NOMO-1 treated with DMSO at 0.1 percent for 48 hours (cell line): ENCODE measurements around the gene LRRC14B.
A peak's percentile ranks its signal among the peaks of the same experiment; 100 is the strongest.

Source experiments
- DNase-seq: peaks from one replicate; lab custom pipeline; 2025; ENCODE audit not compliant: unreplicated experiment; lab: John Stamatoyannopoulos, UW

Gene LRRC14B

DNA sequence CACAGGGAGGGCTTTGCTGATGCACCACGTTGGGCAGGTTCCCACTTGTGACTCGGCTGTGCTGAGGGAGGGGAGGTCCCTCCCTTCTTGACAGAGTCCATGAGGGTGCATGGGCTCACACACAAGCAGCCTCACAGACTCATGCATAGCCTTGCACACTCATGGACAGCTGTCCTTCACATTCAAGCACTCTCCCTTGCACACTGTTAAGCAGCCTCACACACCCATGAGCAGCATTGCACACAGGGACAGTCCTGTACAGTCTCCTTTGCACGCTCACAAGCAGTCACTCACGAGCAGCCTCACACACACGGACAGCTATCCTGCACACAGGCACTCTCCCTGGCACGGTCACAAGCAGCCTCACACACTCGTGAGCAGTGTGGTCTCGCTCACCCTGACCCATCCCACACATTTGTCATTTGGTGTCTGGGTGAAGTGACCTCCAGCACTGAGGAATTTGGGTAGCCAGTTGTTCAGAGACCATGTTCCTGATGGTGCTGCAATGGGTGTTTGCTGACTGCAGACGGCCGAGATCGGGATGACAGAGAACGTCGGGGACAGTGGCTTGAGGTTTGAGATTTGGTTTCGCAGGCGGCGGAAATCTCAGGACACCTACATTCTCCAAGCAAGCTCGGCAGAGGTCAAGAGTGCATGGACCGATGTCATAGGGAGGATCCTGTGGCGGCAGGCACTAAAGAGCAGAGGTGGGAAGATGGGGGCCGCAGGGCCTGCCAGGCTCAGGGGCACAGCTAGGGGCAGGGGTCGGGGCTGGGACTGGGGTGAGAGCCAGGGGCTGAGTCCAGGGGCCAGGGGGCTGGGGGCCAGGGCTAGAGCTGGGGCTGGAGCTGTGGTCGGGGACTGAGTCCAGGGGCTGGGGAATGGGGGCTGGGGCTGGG is 17.7 kb upstream of the LRRC14B start:
- no peak for DNase-seq

DNA sequence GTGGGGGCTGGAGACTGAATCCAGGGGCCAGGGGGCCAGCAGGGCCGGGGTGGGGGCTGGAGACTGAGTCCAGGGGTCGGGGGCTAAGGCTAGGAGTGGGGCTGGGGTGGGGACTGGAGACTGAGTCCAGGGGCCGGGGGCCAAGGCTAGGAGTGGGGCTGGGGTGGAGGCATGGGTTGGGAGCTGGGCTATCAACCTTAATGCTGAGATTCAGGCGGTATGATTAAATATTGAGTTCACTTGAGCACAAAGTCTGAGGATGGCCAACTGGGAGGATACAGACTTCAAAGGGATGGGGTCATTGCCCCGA is 17.0 kb upstream of the LRRC14B start:
- DNase-seq: no peak

DNA sequence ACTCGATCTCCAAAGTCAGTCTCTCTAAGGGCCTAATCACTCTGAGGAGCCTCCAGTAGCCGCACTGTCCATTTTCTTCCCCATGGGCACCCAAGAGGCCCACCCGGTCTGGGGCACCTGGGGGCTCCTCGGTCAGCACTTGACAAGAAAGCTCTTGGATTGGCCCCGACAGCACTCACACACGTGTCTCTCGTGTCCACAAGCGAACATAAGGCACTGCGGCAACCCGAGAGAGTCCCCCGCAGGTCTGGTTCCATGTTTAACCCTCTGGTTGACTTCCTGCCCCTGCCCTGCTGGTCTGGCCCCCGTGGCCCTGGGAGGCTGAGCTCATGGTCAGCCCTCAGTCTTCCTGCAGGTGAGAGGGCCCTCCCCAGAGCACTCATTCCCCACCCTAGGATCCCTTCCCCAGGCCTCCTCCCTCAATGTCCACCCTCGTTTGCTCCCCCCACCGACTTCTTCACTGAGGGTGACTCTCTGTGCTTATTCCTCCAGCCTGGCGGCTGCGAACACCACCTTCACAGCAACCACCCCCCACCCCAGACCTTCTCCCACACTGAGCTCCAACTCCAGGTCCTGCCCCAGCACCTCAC is 16.3 kb upstream of the LRRC14B start:
- no peak for DNase-seq

DNA sequence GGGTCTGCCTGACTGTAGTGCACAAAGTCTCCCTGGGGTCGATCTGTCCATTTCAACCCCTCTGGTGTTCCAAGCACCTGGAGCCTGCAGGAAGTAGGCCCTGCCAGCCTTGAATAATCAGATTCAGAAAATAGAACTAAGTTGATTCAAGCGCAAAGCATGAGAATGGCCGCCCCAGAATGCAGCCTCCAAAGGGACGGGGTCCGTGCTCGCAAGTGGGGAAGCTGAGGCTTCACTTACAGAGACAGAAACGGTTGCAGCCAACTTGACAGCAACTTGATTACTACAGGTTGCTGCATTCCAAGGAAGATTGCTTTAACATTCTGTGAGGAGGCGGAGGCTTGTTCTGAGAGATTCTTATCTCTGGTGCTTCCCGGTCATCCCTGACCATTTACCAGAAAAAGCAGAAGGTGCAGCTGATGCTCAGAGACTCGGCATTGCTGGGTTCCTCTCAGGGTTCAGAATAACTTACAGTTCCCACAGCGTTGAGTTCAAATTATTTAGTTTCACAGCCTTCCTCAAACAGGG is 14.9 kb upstream of the LRRC14B start:
- DNase-seq: no peak

DNA sequence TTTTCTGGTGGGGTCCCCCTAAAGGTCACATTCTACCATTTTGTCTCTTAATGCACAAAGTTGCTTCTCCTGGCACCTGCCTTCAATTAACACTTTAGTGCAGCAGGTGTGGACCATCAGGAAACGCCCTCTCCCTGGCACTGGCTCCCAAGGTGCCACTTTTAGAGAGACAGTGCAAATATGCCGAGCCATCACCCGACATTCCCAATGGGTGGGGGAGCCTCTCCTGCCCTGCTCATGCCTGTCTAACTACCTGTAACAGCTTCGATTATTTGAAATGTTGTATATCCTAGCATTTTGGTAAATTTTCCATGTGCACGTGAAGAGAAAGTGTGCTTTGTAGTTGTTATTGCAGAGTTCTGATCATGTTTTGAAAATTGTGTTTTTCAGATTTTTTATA is 13.2 kb upstream of the LRRC14B start:
- no peak for DNase-seq

DNA sequence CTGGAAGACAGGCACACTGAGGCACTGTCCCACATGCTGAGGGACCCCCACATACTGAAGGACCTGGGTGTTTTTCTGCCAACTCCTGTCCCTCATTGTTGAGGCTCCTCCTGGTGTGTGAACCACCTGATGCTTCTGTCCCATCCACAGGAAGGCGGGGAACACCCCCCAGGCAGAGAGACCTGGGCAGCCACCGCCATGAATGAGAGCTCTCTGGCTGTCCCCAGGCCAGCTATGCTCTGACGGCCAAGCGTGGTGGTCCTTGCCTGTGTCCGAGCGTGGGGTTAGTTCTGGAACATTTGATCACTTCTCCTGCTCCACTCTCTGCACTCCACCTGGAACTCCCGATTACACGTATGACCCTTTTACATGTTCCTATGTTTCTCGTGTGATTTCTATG is 11.9 kb upstream of the LRRC14B start:
- no peak for DNase-seq

DNA sequence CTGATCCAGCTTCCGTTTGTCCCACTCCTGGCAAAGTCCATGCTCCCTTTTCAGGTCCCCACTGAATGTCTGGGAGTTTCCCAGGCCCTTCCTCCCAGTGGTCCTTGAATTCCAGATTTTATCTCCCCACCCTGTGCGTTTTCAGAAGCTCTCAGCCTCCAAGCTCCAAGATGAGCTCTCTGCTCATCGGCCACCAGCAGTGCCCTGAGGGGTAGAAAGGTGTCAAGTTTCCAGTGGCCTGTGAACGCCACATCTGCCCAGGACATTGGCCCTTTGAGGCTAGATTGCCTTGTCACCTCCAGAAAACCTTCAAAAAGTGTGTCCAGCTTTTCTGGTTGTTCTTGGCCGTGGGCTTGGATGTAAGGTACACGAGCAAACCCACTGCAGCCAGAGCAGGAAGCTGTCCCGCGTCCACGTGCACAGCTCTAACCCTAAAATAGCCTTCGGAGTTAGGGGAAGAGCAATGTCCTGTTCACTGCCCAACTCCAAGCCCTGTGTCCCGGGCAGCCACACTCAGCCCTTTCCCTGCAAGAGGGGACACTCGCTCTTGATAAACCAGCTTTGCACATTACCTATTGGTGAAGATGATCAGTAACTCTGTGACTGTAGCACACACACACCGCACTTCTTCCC is 10.9 kb upstream of the LRRC14B start:
- DNase-seq: no peak

DNA sequence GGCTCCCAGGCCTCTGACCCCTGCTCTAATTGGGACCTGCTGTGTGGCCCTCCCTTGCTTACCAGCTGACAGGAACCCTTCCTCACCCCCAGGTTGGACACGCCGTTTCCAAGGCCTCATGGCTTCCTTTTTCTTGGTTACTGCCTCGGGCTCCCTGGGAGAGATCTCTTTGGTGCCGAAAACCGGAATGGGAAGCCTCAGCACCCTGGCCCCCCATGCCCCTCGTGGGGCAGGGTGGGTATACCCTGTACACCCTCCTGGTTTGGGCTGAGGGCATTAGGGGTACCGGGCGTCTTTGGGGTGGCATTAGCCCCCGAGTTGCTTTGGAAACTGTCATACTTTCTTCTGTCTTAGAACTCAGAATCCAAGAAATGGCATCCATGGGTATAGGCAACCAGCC is 10.1 kb upstream of the LRRC14B start:
- DNase-seq: no peak

DNA sequence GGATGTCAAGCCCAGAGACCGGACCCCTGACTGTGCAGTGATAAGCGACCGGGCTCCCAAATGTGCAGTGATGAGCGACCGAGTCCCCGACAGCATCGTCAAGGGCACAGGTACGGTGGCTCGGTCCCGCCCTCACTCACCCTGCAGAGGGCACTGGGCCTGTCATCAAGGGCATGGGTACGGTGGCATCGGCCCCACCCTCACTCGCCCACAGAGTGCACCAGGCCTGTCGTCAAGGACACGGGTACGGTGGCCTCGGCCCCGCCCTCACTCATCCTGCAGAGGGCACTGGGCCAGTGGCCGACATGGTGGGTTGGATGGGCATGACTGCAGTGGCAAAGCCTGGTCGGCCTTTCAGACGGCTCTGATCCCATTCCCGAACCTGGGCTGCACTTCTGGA is 9.7 kb upstream of the LRRC14B start:
- DNase-seq: no peak

DNA sequence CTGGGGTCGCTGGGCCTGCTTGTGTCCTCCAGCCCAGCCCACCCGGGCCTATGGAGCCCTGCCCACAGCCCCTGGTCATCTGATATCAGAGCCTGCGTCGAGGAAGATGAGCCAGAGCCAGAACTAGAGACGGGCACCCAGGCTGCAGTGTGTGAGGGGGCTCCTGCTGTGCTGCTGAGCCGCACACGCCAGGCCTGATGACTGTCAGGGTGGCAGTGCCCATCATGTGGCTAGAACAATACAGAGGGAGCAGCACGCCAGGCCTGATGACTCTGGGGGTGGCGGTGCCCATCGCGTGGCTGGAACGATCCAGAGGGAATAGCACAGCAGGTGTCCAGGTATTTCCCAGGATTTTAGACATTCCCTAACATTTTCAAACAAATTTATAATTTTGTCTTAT is 9.2 kb upstream of the LRRC14B start:
- no peak for DNase-seq

DNA sequence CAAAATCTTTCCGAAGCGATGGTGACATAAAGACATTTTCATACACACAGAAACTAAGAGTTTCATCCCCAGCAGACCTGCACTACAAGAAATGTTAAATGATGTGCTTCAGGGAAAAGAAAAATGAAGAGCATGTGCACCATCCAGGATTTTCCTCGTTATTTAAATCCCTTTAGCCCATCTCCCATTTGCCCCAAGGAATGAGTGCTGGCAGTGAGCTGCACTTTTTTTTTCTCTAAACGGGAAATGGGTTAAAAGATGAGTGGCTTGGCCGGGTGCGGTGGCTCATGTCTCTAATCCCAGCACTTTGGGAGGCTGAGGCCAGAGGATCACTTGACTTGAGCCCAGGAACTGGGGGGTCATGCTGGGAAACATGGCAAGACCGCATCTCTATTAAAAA is 6.8 kb upstream of the LRRC14B start:
- no peak for DNase-seq

DNA sequence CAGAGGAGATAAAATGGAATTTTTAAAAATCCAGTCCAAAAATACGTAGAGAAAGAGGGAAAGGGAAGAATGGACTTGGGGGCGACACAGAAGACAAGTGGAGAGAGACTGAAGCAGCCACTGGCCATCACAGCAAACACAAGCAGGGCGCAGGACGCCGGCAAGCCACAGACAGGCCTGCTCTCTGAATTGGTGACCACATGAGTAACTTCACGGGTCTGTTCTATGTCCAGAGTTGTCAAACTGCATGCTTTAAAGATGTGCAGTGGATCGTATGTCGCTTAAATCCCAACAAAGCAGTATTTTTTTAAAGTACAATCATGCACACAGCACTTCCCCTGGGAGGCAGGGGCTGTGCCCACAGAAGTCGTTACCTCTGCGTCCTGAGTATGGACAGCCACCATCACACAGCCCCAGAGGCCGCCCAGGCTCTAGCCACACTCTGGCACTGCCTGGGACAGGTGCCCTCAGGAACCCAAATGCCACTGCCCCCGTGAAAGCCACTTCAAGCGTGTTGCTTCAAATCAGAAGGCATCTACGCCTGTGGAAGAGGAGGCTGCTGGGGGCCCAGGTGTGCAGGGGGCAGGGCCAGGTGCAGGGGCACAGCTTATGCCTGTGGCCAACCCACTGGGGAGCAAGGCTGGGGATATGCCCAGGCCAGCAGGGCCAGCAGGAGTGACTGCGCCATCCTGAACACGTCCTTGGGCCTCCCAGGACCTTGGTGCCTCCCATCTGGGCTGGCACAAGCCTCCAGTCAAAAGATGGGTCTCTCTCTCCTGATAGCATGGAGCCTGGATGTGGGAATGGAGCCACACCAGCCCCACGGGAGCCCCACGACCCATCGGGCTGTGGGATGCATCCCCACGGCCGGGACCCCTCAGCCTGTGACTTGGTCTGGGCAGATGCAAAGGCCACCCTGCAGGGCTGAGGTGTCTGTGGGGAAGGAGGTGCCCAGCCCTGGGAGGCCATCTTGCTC is 5.9 kb upstream of the LRRC14B start:
- DNase-seq: no peak

DNA sequence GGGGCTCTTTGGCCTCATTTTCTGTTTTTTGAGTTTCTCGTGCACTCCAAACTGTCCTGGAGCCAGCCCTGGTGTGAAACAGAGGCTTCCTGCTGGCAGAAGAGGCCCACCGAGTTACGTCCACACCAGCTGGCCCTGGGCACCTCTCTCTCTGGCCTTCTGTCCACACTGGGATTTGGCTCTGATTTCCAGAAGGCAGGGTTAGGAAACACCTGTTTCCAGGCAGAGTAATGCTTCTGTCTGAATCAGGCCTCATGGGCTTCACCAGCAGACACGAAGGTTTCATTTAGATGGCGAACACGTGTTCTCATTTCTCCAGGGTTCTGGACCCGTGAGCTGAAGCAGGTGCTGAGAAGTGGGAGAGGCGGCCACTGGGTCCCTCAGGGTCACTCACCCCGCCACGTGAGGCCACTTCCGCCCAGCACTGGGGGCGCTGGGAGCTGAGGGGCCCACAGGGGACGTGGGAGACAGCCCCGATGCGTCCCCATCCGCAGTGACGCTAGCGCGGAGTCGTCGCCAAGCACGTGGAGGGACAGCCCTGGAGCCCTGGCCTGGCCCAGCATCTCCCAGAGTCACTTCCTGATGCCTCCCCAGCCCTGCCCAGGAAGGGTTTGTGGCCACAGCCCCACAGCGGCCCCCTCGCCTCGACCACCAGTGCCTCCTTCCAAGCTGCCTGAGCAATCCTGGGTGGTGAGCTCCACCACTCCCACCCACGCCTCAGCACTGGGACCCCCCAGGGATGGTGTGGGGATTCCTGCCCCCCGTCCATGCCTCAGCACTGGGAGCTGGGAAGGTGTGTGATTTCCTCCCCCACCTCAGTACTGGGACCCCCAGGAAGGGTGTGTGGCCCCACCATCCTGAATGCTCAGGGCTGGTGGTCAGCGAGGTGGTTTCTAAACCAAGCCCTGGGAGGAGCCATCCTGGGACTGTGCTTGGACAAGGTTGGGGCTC is 4.9 kb upstream of the LRRC14B start:
- DNase-seq: no peak

DNA sequence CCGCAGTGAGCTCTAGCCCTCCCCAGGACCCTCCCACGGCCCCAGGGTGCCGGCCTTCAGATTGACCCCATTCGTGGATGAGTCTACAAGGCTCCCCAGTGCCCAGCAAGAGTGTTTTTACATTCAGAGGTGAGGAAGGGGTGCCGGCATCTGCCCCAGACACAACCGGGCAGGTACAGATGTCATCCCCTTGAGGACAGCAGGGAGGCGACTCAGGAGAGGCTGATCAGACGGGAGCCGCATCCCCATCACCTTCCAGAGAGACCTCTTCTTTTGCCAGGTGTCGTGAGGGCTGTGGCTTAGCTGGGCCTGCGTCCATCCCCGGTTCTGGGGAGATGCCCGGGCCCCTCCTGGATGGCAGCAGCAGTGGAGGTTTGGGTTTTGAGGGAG is 4.3 kb upstream of the LRRC14B start:
- DNase-seq: no peak

DNA sequence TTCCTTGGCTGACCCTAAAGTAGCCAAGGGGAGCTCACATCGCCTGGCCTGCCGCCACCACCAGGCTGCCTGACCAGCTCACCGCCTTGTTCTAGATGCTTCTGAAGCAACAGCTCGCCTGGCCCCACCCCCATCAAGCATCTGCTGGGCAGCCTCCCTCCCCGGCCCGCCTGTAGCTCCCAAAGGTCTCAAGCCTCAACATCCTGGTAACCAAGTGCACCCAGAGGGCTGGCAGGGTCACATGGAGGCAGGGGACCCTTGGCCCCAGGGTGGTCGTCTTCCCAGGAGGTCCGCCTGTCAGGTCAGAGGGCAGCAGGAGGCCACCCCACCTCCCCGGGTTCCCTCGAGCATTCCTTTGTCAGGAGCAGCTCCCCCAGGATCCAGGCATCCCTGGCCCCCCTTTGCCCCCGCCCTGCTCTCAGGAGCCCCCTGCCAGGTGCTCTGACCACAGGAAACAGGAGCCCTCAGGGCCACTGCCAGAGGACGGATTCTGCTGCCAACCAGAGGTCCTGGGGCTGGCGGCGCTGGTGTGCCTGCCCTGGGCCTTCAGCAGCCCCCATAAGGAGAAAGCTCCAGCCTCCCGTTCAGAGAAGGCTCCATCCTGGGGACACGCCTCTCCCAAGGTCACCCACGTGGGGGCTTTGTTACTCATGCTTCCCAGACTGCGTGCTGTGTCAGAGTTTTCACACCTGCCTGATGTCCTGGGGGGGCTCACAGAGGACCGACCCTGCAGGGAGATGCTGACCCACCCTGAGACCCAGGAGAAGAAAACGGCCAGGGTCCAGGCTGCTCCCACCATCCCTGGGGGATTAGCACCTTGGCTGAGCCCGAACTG is 3.5 kb upstream of the LRRC14B start:
- no peak for DNase-seq

DNA sequence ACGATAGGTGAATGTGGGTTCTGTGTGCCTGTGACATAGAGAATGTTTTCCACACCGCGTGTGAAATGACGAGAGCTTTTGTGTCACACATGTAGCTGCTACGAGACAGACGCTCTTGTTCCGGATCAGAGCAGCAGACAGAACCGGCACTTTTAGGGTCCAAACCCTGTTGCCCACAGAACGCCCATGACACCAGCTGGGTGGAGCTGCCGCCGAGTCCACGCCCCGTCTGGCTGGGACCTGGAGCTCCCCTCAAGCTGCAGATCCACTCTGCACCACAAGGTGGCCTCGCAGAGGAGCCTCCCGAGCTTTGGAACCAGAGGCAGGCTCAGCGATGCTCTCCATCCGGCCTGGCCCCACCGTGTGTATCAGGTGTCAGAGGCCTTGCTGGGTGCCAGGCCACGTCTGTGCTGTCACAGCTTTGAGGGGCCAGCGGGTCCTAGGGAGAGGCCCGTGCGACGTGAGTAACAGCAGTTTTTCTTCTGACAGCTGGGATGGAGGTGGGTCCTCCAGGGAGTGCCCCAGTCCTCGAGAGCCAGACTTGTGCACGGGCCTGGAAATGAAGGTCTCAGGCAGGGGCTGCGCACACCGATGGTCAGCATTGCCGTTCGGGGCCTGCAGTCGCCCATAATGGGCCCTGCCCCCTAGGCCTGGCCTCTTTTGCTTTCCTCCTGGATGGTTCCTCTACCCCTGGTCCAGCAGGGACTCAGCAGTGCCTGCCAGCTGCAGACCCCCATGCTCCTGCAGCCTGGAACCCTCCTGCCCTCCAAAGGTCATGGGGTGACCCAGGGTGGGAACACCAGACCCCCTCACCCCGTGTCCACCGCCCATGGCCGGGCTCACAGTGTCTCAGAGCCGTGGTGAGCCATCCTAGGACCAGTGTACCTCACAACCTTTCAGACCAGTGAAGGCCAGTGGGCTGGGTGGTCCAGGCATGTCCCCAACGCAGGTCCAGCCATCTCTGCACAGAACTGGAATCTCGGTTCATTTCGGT is 2.5 kb upstream of the LRRC14B start:
- DNase-seq: peak; percentile 81

DNA sequence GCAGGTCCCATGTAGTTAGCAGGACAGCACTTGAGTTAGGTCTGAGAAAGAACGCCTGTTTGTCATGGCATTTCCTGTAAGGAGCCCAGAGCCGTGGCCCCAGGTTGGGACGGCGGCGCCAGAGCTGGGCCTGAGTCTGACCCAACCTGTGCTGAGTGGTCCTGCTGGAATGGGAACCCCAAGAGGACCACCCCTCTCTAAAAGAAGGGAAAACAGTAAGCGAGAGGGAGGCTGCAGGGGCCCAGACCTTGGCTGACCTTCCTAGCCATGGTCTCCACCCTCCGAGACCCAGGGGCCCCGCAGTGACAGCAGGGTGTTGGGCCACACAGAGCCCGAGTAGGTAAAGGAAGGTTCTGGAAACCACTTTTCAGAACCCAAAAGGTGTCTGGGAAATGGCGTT is 1.8 kb upstream of the LRRC14B start:
- DNase-seq: no peak

DNA sequence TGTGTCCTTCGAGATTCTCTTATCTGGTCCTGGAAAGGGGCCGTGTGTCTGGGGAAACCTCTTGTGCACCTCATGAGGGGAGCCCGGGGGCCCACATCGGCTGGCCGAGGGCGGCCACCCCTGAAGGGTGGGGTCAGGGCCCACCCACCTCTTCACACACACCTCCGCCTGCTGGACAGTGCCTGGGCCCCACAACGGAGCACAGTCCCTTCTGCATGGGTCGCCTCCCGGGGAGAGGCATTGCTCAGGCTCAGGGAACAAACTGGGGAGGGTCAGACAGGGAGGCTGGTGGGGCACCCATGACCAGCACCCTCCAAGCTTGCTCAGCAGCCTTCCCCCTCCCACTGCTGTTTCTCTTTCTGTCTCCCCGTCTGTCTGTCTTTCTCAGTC is 1.3 kb upstream of the LRRC14B start:
- no peak for DNase-seq
